Stomach (tissue), 4 donors: ENCODE results near the gene ADCY10.

ENCODE experiments used
- CTCF ChIP-seq, 7 experiments: fragments of 450-650 bp in 4 of 7; fragments of 200-600 bp in 3 of 7; sonication (generic) in 3 of 7; IDR thresholded peaks; one replicate each; pipeline ENCODE4 v1.5.1; 2016 to 2019; ENCODE audit warnings: antibody characterized with exemption in 7 of 7, control low read depth in 2 of 7, mild to moderate bottlenecking in 1 of 7
- POLR2A ChIP-seq, 4 donors: fragments of 450-650 bp; IDR thresholded peaks; one replicate each; pipeline ENCODE4 v1.6.1; 2016; ENCODE audit warnings: antibody characterized with exemption in 4 of 4, control low read depth in 2 of 4, mild to moderate bottlenecking in 1 of 4, moderate library complexity in 1 of 4
- POLR2AphosphoS5 ChIP-seq, 3 donors: sonication (generic); formaldehyde crosslinking; IDR thresholded peaks; one replicate each; pipeline ENCODE4 v1.6.1; 2016; ENCODE audit warnings: antibody characterized with exemption in 3 of 3

DNA sequence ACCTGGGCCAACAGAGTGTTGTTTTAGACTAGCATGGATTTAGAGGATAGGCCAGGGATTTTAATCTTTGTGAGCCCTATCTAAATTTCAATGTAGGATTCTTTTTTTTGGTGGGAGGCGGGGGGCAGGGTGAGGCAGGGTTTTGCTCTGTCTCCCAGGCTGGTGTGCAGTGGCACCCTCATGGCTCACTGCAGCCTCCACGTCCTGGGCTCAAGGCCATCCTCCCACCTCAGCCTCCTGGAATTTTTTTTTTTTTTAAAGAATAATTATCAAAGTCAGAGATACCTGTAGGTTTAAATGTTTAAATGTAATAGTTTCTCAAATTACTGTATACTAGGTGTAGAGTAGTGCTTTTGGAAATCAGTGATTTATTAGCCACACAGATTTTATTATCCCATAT is 26.3 kb upstream of the ADCY10 start:
- no peak for TF ChIP-seq CTCF (IDR thresholded peaks at IDR 0.05)
- TF ChIP-seq POLR2AphosphoS5 (IDR thresholded peaks at IDR 0.05): no peak
- no peak for TF ChIP-seq POLR2A (IDR thresholded peaks at IDR 0.05)
